Cardiac muscle cell (in vitro differentiated cells and primary cell): Measurements from ENCODE around the gene DZIP3. TPM values are rescaled to one million over a fixed set of nuclear protein-coding genes. Genes with fewer than 3 reads are reported as not detected.

ENCODE experiments used
- DNase-seq, 2 donors: peaks; one replicate each; pipeline versions ENCODE4 v3.0.0 to v3.0.0-alpha.2; 2010 to 2017; ENCODE audit warnings: low read depth in 1 of 2, low spot score in 1 of 2
- H3K27ac ChIP-seq: fragments of 200-600 bp; sonication (generic); 2 replicates; pipeline ENCODE4 v1.5.1; 2016
- H3K27me3 ChIP-seq: fragments of 200-600 bp; sonication (generic); 2 replicates; pipeline ENCODE4 v1.6.0; 2016; ENCODE audit warnings: control low read depth
- H3K36me3 ChIP-seq: fragments of 200-600 bp; sonication (generic); 2 replicates; pipeline ENCODE4 v1.5.1; 2016; ENCODE audit warnings: control low read depth
- H3K4me1 ChIP-seq: fragments of 200-600 bp; sonication (generic); 2 replicates; pipeline ENCODE4 v1.8.1; 2017; ENCODE audit warnings: low read depth, mild to moderate bottlenecking, mixed run types
- H3K4me3 ChIP-seq: fragments of 200-600 bp; sonication (generic); 2 replicates; pipeline ENCODE4 v1.5.1; 2016; ENCODE audit warnings: mild to moderate bottlenecking
- H3K9me3 ChIP-seq: fragments of 200-600 bp; sonication (generic); 2 replicates; pipeline ENCODE4 v1.5.1; 2017; ENCODE audit warnings: low read depth, mild to moderate bottlenecking, control low read depth
- CTCF ChIP-seq: IDR thresholded peaks from 2 replicates; pipeline ENCODE4 v1.5.1; 2012; ENCODE audit warnings: low read depth, mild to moderate bottlenecking, low read length
- polyA plus RNA-seq: library from polyadenylated mRNA; unstranded; fragments of >200 nt; fragmentation: Nextera tagmentation; extraction: Ambion mirVana; gene quantifications from 2 replicates; pipeline ENCODE4 v1.2.1, GENCODE V29; 2016
- total RNA-seq: library from RNA; depleted of rRNA; stranded (reverse); fragments of >200 nt; gene quantifications from 2 replicates; pipeline ENCODE4 v1.2.3, GENCODE V29; 2016

DZIP3 gene
- total and polyA plus RNA-seq, 2 experiments from 2014 or later = 27.6 to 31.2 TPM

- DNase-seq = no peak
Observed at GRCh38 chr3:108713816-108714215, 124.3 kb downstream of the DZIP3 start.

GRCh38 chr3:108718454-108718853, 128.9 kb downstream of the DZIP3 start:
- H3K9me3 ChIP-seq = no peaks in the 10 kb centered on the region
- no peaks in the 10 kb centered on the region for H3K36me3 ChIP-seq
- no peaks in the 10 kb centered on the region for H3K27me3 ChIP-seq
- H3K4me1 ChIP-seq = no peaks in the 10 kb centered on the region
- no peak for DNase-seq
- TF ChIP-seq CTCF = no peak
- H3K27ac ChIP-seq = no peak overlapping the region
- no peak overlapping the region for H3K4me3 ChIP-seq

More at GRCh38 chr3:108713816-108714215, 124.3 kb downstream of the DZIP3 start:
- no peaks in the 10 kb centered on the region for H3K4me1 ChIP-seq
- TF ChIP-seq CTCF = no peak
- no peaks in the 10 kb centered on the region for H3K36me3 ChIP-seq
- H3K27me3 ChIP-seq = no peaks in the 10 kb centered on the region
- H3K27ac ChIP-seq = no peak overlapping the region
- no peaks in the 10 kb centered on the region for H3K9me3 ChIP-seq
- H3K4me3 ChIP-seq = no peak overlapping the region

- Histone ChIP-seq H3K4me3 (no peak overlapping the region), H3K27me3 (no peaks in the 10 kb centered on the region), H3K9me3 (no peaks in the 10 kb centered on the region), H3K36me3 (no peaks in the 10 kb centered on the region), H3K27ac (no peak overlapping the region), H3K4me1 (no peaks in the 10 kb centered on the region)
- TF ChIP-seq CTCF = no peak
- no peak for DNase-seq
Observed at GRCh38 chr3:108719178-108719806, 129.8 kb downstream of the DZIP3 start.

- no peak overlapping the region for H3K27ac ChIP-seq
- H3K9me3 ChIP-seq = no peaks in the 10 kb centered on the region
- no peak overlapping the region for H3K4me3 ChIP-seq
- no peaks in the 10 kb centered on the region for H3K27me3 ChIP-seq
- TF ChIP-seq CTCF = no peak
- no peaks in the 10 kb centered on the region for H3K4me1 ChIP-seq
- no peak for DNase-seq
- H3K36me3 ChIP-seq = no peaks in the 10 kb centered on the region
Observed at GRCh38 chr3:108722724-108723123, 133.2 kb downstream of the DZIP3 start.

GRCh38 chr3:108724101-108724500, 134.6 kb downstream of the DZIP3 start:
- no peak for TF ChIP-seq CTCF
- Histone ChIP-seq H3K4me1 (no peaks in the 10 kb centered on the region), H3K36me3 (no peaks in the 10 kb centered on the region), H3K27ac (no peak overlapping the region), H3K9me3 (no peaks in the 10 kb centered on the region), H3K4me3 (no peak overlapping the region), H3K27me3 (no peaks in the 10 kb centered on the region)
- no peak for DNase-seq
